ENCODE results near the gene FBXO47.

DNA sequence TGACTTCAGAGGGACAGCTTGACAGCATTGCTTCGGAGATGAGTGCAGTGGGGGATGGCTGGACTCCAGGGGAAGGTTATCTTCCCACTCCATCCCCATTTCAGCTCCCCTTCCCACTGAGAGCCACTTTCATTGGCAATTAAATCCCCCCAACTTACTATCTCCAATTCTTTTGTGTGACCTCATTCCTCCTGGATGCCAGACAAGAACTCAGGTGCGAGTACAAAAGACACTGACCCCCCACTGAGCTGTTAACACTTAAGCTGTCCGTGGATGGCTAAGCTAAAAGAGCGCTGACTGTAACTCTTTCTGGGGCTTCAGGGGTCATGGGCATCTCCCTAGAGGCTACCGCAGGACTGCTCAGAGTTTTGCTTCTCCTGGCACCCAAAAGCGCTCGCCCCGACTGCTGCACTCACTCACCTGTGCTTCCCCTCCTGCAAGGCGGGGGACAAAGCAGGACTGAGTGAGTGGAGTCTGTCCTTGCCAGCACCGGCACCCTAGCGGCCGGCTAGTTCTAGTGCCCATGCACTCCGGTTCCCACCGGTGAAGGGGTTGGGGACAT, 44.8 kb upstream of the FBXO47 start:
- TF ChIP-seq, protein P1, sequence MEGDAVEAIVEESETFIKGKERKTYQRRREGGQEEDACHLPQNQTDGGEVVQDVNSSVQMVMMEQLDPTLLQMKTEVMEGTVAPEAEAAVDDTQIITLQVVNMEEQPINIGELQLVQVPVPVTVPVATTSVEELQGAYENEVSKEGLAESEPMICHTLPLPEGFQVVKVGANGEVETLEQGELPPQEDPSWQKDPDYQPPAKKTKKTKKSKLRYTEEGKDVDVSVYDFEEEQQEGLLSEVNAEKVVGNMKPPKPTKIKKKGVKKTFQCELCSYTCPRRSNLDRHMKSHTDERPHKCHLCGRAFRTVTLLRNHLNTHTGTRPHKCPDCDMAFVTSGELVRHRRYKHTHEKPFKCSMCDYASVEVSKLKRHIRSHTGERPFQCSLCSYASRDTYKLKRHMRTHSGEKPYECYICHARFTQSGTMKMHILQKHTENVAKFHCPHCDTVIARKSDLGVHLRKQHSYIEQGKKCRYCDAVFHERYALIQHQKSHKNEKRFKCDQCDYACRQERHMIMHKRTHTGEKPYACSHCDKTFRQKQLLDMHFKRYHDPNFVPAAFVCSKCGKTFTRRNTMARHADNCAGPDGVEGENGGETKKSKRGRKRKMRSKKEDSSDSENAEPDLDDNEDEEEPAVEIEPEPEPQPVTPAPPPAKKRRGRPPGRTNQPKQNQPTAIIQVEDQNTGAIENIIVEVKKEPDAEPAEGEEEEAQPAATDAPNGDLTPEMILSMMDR (IDR thresholded peaks at IDR 0.05; ENCODE audit: low read depth, low read length, poor library complexity, severe bottlenecking) = no peak
- no peak for TF ChIP-seq EZH2phosphoT487 (IDR thresholded peaks at IDR 0.05; ENCODE audit: borderline replicate concordance, low read length)
